ENCODE measurements around the gene LYG2. TPM values are rescaled to one million over a fixed set of nuclear protein-coding genes. Genes with fewer than 3 reads are reported as not detected.
"Not testable (repeated sequence)": the region's sequence is repeated elsewhere in the genome, so short reads cannot be mapped to it uniquely, and the experiment has no call there.

LYG2 gene, protein sequence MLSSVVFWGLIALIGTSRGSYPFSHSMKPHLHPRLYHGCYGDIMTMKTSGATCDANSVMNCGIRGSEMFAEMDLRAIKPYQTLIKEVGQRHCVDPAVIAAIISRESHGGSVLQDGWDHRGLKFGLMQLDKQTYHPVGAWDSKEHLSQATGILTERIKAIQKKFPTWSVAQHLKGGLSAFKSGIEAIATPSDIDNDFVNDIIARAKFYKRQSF
- 0.37 and 0.61 TPM in 2 replicates for total RNA-seq (2014; rRNA removed; shearing (Covaris generic))
- polyA plus RNA-seq (2015; cell fraction: cytosol; rRNA removed) = 0.37 and 1.7 TPM in 2 replicates
- polyA plus RNA-seq (2015; cell fraction: nucleus; rRNA removed) = 4.9 and 7.9 TPM in 2 replicates

DNA sequence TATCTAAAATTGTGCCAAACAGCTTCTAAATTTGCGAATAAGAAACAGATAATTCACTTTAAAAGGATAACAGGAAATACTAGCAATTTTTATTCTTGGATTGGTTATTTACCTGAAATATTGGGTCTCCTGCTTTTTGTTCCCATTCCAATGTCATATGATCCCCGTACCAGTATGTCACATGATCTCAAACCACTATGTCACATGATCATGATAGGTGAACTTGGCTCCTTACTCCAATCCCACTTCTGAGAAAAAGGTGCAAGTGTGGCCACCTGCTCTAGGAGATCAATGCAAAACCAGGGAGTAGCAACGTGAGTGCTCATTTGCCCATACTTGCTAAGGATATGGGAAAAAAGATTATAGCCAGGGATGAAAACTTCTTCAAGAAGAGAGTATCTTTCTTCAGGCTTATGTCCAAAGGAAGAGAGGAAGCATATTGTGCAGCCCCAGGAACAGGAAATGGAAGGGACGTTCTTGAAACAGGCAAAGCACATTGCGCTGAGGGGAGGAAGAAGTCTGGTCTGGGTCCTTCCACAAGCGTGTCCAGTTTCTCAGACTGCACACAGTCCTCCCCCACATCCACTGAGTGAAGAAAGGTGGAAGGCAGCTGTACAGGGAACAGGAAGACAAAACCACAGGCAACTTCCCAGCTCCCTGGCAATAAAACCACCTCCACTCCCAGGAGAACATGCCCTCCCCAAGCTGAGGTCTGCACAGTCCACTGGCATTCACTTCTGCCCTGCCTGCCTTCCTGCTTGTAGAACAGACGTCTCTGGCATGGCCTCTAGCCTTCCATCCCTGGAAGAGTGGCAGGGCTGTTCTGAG lies at the start of gene LYG2:
LYG2 (minus strand) TSS at position 176 of the 828 bp plus-strand sequence. CDS start 1,406 bp downstream, outside the sequence.
- DNase-seq (ENCODE audit: low read depth) = peak; percentile 56

DNA sequence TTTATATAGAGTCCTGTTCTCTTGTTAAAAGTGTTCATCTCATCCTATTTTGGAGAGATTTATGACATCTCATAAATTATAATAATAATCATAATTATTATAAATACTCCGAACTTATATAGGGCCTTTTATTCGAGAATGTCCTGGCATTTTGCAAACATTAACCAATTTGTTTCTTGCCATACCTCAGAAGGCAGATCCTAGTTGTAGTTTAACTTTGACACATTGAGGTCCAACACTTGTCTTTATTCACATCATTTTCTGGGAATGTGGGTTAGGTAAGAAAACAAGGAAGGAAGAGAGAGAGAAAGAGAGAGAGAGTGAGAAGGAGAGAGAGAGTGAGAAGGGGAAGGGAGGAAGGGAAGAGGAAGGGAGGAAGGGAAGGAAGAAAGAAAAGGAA lies 45.6 kb upstream of the LYG2 start, which contains the start of gene LYG1:
LYG1 (minus strand) TSS at position 101 of the 400 bp plus-strand sequence. CDS start 5,527 bp downstream, outside the sequence.
- not testable (repeated sequence) for DNase-seq (ENCODE audit: low read depth)

DNA sequence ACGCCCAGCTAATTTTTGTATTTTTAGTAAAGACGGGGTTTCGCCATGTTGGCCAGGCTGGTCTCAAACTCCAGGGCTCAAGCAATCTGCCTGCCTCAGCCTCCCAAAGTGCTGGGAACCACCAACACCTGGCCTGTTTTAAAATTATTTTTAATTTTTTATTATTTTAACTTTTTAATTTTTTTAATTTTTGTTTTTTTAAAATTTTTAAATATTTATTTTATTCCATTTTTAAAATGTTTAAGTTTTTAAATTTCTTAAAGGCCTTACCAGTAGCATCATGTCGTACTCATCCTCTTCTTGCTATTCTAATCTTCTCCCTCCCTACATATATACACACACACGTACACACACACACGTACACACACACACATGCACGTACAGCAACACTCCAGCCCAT lies 44.1 kb upstream of the LYG2 start:
- no peak for DNase-seq (ENCODE audit: low read depth)

DNA sequence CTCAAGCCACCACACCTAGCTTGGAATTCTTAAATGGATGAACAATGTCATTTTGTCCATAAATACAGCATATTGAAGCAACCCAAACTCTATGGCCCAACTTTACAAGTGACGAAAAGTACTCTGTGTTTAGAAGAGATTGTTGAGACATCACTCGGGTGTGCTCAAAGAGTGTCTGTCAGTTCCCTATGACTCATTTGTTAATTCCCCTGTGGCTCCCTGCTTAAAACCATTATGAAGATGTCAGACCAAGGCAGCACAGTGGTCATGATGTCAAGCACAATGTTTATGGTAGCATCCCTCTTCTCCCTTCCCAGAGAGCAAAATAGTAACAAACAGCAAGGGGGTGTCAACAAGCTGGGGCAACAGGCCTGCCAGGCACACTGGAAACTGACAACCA lies 42.5 kb upstream of the LYG2 start:
- DNase-seq (ENCODE audit: low read depth) = no peak

DNA sequence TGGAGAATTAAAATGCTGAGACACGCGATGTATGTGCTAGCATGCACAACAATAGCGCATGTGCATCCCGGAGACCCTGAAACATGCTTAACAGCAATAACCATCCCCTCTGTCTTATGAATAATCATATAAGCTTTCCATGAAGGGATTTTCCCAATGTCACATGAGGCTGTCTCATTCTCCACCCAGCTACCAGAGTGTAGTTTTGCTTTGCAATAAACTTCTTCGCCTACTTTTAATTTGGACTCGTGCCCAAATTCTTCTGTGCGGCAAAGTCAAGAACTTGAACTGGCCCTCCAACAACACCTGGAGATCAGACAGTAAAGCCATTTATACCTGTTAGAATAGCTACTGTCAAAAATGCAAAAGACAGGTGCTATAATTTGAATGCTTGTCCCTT lies 30.1 kb upstream of the LYG2 start:
- no peak for DNase-seq (ENCODE audit: low read depth)

DNA sequence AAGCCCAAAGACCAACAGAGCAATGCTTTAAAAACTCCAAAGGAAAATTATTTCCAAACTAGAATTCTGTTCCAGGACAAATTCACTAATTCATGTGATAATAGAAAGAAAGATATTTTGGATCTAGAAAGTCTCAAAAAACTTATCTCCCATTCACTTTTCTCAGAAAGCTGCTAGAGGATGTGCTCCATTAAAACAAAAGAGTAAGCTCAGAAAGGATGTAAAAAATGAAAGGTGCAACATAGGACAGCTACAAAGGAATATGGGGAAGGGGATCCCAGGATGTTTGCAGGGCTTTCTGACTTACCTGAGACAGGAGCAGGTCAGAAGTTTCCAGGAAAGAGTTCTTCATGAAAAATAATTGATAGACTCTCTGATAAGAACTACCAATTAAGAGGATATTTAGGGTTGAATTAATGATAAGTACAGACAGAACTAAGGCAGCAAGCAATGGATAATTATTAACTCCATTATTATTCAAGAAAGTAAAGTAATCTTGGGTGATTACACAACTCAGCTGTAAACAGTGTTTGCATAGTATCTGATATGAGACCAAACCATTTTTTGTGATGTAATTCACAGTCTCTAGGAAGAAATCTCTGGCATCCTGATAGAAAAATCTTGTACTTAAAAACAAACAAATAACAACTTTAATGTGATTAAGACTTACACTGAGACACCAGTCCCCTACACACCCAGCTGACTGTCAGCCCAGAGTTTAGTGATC lies 24.7 kb upstream of the LYG2 start:
- DNase-seq (ENCODE audit: low read depth) = no peak

DNA sequence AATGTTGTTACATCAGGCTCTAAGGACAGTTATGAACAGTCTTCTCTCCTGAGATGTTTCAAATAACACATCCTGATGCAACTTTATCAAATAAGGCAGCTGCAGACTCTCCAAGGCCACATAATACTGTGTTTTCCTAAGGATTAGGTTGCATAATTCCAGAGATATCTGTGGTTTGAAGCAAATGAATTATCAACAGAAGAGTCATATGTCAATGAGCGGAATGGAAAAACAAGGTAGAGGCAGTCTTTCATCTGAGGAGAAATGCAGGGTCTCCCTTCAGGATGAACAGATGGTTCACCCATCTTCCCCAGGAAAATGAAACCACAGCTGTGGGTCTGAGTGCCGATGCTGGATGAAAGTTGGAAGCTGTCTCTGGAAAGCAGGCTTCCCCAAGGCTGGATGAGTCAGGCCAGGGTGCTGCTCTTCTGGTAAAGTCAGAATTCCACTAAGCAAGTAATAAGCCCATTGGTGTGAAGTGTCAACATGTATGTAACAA lies 23.4 kb upstream of the LYG2 start:
- peak; percentile 89 for DNase-seq (ENCODE audit: low read depth)

DNA sequence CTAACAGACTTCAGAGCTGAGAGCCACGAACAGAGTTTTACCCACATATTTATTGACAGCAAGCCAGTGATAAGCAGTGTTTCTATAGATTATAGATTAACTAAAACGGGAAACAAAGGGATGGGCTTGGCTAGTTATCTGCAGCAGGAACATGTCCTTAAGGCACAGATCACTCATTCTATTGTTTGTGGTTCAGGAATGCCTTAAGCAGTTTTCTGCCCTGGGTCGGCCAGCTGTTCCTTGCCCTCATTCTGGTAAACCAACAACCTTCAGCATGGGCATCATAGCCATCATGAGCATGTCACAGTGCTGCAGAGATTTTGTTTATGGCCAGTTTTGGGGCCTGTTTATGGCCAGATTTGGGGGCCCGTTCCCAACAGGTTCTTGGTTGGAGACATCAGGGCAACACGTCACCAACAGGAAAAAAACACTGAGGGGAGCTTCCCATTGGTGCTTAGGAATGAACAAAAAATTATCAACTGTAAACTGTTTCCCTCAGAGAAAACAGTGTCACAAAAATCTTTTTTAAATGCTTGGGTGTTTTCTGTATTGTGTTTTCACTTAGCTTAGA lies 22.8 kb upstream of the LYG2 start:
- DNase-seq (ENCODE audit: low read depth) = not testable (repeated sequence)

DNA sequence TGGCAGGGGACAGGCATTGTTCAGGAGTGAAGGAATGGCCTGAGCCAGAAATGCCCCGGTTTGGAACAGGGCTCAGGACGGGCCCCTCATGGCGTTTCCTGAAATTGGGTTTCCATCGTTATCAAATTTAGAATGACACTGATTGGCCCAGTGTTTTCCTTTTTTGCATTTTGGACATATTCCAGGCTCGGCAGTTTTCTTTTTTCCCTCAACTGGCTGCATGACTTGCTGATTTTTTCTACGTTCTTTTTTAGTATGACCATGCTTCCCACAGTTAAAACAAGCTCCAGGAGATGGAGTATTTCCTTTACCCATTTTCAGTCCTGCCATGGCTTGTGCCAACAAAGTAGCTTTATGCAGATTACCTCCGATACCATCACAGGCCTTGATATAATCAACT lies 20.4 kb upstream of the LYG2 start:
- no peak for DNase-seq (ENCODE audit: low read depth)

DNA sequence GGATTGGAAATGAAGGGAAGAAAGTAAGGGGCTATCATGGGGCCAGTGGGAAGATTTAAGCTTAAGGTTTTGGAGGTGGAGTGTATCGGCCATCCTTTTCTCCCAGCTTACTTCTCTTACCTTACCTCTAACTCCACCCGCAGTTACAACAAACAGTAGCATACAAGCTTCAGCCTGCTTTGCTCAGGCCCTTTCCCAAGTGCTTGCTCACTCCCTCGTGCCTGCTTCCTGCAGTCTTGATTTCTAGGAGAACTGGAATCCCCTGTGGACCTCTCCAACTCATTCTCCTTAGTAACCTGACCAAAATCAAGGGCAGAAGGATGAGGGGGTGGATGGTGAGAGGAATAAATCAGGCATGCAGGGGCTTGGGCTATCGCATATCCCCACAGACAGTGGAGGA lies 5.8 kb upstream of the LYG2 start:
- DNase-seq (ENCODE audit: low read depth) = no peak

DNA sequence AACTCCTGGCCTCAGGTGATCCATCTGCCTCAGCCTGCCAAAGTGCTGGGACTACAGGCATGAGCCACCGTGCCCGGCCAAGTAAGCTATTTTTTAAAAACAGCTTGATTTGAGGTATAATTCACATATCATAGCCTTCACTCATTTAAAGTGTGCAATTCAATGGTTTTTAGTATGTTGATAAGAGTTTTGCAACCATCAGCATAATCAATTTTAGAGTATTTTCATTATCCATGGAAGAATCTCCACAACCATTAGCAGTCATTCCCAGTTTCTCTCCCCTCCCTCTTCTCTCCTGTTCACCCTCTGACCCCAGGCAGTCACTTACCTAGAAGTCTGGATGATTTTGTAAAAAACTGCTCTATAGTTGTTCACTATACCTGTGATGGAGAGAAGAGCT lies 4.7 kb upstream of the LYG2 start:
- DNase-seq (ENCODE audit: low read depth) = no peak

DNA sequence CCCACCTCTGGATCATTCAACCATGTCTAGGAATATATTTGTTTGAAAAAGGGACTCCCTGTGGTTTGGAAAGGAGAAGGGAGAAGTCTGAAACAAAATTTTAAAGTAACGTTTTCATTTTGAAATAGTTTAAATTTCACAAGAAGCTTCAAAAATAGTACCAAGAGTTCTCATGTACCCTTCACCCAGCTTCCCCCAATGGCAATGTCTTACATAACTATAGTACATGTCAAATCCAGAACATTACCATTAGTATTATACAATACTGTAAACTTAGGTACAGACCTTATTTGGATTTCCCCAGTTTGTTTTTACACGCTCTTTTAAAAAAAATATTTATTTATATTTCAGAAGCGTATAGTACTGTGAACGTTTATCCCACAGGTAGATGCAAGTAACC lies 4.0 kb upstream of the LYG2 start:
- DNase-seq (ENCODE audit: low read depth) = no peak

DNA sequence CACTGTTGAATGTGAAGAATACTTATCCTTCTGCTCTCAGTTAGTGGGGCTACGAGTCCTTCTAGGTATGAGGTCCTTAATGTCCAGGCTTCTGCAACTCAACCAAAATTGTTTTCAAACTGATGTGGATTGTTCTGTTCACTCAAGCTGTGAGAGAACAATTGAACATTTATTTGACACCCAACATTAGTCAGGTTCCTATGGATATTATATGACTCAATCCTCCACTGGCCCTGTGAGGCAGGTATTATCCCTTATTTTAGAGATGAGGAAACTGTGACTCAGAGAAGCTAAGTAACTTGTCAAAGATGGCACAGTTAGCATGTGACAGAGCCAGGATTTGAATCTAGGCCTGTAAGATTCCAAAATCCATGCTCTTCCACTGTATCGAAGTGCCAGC lies 1.2 kb upstream of the LYG2 start:
- peak; percentile 90 for DNase-seq (ENCODE audit: low read depth)

DNA sequence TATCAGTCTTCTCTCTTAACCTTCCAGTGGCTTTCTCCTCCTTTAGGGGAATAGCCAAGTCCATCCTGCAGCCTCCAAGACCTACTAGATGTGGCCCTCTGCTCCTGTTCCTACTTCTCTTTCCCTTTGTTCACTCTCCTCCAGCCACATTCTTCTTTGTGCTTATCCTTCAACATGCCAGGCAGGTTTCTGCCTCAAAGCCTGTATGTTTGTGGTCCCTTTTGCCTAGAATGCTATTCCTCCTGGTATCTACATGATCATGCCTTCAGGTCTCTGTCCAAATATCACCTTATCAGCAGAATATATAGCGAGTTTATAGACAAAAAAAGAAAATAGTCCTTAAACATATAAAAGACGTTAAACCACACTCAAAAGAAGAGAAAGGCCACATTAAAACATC lies 5.5 kb downstream of the LYG2 start:
- no peak for DNase-seq (ENCODE audit: low read depth)

DNA sequence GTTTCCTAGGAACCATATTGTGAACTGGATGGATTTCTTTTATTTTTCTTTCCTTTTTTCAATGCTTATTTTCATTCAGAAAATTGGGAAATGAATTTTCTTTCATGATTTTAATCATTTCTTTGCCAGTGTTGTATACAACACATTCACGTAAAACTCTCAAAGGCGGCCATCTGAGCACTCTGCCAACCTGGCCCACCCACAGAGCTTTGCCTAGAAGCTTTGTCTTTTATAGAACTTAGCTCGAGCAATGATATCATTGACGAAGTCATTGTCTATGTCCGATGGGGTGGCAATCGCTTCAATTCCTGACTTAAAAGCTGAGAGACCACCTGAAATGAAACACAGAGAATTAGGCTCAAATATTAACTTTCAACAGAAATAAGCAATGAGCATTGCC lies 13.3 kb downstream of the LYG2 start:
- DNase-seq (ENCODE audit: low read depth) = no peak

DNA sequence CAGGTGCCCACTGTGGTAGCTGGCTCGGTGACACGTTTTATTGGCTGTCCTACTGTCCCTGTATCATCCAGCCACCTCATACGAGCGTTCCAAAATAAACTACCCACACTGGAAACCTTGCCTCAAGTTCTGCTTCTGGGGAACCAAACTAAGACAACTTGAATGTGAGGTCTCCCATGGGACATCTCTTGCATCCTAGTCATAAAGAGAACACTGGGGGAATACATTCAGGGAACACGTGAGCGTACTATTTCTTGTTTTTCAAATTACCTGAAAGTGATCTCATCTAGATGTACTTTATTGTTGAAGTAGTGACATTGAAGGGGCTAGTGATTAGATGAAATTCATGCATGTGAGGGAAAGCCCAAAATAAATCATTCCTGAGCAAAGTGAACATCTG lies 15.0 kb downstream of the LYG2 start:
- no peak for DNase-seq (ENCODE audit: low read depth)

DNA sequence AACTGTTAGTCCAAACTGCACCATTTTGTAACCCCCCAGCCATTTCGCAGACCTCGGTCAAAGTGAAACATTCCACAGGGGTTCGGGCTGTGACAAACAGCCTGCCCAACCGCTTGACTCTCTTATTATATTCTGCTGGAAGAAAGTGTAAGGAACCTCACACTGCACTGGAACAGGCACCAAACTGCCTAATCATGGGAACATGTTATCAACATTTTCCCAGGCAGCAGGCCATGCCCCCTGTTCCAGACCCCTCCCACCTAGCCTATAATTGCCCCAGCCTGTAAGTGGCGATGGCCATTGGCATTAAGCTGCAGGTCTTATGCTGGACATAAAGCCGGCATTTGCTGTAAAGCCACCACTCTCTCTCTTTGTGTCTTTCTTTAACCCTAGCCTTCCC lies 16.9 kb downstream of the LYG2 start:
- no peak for DNase-seq (ENCODE audit: low read depth)

DNA sequence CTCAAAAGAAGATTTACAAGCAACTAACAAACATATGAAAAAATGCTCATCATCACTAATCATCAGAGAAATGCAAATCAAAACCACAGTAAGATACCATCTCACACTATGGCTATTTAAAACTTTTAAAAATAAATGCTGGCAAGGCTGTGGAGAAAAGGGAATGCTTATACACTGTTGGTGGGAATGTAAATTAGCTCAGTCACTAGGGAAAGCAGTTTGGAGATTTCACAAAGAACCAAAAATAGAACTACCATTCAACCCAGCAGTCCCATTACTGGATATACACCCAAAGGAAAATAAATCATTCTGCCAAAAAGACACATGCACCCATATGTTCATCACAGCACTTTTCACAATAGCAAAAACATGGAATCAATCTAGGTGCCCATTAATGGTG lies 22.3 kb downstream of the LYG2 start:
- DNase-seq (ENCODE audit: low read depth) = not testable (repeated sequence)

DNA sequence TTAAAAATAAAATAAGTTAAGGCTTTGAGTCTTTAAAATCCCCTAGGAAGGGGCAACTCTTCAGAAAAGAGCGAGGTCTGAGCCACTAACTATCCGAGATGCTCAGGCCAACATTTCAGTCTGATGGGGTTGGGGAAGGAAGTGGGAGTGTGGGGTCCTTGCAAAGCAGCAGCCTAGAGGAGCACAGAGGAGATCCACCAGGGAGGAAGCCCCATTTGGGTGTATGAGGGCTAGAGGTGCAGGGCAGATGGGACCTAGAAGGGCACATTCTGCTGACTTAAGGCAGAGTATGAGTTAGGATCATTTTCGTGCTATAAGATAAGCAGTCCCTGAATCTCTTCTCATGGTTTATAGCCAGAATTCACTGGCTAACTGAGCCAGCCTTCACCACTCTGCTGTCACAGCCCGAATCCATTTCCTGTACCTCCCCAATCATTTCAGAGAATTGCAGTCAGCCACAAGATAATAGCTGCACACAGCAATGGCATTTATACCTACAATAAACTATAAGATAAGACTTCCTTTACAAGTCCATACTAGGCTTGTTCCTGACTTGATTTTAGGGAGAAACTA lies 37.5 kb downstream of the LYG2 start:
- DNase-seq (ENCODE audit: low read depth) = no peak

DNA sequence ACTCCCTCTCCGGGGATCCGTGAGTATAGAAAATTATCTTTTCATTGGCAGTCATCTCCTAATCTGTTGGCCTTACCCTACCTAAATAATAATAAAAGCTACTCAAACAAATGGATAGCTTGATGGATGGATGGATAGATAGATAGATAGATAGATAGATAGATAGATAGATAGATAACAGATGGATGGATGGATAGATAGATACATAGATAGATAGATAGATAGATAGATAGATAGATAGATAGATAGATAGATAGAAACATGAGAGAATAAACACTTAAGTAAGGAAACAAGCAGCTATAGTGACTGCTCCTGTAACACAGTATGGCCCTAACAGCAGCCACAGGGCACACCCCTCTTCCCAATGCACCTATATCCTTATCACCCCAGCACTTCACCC lies 39.4 kb downstream of the LYG2 start:
- no peak for DNase-seq (ENCODE audit: low read depth)

DNA sequence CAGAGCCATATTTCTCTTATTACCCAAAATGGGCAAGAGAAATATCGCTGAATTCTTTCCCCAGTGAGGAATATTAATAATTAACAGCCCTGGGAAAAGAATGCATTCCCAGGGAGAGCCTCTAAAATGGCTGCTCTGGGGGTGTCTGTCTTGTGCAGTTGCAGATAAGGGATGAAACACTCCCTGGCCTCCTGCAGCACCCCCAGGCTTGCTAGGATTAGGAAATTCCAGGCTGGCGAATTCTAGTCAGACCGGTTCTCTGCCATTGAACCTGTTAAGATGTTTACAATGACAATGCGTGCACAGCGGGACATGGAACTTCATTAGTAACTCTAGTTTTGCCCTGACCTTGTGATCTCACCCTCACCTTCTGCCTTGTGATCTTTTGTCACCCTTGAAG lies 50.0 kb downstream of the LYG2 start:
- DNase-seq (ENCODE audit: low read depth) = no peak
